GM21367 (cell line): ENCODE data around the gene BOLA3.
"Not testable (repeated sequence)": the region's sequence is repeated elsewhere in the genome, so short reads cannot be mapped to it uniquely, and the experiment has no call there.

Source experiments
- ATAC-seq: cut with Tn5 transposase; IDR thresholded peaks from one replicate; pipeline ENCODE4 v1.9.1; 2021; ENCODE audit not compliant: unreplicated experiment

Gene BOLA3

DNA sequence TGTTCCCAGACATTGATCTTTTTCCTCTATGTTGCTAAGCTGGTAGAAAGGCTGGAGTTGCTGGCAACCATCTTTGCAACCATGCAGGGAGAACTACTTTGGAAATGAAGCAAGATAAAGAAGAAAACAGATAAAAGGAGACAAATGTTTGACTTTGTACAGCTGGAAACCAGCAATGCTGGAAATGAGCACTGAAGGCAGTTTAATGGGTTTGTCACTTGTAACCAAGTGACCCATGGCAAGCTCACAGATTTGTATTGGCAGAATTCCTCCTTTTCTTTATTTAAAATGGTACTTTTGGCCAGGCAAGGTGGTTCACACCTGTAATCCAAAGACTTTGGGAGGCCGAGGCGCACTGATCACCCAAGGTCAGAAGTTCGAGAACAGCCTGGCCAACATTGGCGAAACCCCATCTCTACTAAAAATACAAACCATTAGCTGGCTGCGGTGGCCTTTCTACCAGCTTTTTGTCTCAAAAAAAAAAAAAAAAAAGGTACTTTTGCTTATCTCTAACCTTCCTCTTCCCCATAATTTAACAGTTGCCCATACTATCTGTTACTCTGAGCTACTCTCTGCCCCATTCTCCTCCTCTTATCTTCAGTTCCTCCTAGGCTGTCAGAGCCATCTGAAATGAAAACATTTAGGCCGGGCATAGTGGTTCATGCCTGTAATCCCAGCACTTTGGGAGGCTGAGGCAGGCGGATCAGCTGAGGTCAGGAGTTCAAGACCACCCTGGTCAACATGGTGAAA, 2.0 kb upstream of the BOLA3 start:
- ATAC-seq: no peak

- no peak for ATAC-seq
These were observed 1.5 kb upstream of the BOLA3 start for GRCh38 chr2:74149247-74149525.

DNA sequence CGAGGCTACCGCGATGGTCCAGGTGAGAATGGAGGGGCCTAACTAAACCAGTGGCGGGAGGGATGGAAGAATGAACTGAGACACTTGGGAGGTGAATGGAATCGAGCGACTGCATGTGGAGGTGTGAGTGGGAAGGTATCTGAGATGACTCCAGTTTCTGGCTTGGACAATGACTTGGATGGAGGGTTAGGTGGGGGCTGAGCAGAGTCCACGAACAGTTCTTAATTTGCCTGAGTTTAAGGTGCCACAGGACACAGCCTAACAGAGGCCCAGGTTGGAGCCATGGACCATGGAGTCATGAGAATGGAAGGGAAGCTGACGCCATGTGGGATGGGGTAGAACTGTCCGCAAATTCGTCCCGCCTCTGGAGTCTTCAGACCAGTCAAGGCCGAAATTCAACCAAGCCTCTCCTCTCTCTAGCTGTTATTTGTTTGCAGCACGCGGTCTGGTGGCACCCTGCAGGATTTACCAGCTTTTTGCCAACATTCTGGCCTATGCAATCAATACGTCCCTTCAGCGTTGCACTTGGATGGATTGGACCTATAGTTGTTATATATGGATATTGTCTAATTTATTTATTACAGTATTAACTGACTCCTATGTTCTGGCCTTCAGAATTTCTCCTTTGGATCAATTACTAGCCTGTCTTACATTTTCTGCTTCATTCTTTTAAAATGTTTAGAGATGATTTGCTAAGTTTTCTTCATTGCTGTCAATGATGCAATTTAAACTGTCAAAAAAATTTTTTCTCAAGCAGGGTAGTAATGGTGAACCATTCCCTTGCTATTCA, 940 bp upstream of the BOLA3 start:
- ATAC-seq: no peak

DNA sequence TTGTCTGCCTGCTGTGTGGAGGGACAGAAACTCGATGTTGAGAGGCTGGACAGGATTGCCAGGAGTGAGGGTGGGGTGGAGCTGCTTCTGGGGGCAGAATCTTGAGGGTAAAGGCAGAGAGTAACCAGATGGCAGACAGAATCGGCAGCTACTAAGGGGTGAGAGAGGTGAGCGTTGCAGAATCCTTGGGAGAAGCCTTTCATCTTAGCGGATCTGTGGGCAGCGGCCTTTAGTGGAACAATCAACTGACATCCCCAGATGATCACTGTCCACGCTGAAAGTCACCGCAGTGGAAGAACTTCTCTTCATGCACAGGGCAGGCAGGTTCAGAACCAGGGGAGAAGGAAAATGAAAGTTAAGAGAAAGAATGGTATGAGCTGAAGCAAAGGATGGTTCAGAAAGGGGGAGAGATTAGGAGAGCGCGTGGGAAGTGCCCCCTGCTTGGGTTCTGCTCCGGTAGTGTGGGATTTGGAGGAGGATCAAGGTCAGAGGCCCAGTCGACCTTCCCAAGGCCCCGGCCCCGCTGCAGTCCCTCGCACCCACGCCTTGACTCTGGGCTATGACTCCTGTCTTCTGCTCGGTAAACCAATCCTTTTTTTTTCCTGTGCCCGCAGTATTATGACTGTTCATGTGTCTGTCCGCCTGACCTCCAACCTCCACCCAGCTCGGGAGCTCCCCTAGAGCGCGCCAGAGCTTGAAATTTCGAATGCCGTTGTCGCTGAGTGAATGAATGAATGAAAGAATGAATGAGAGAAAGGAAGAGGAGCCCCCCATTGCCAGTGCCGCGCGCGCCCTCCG, 584 bp downstream of the BOLA3 start:
- no peak for ATAC-seq

- no peak for ATAC-seq
These were observed 5.4 kb downstream of the BOLA3 start for GRCh38 chr2:74142340-74142739.

- ATAC-seq: no peak
These were observed 8.9 kb downstream of the BOLA3 start for GRCh38 chr2:74138600-74139323.

DNA sequence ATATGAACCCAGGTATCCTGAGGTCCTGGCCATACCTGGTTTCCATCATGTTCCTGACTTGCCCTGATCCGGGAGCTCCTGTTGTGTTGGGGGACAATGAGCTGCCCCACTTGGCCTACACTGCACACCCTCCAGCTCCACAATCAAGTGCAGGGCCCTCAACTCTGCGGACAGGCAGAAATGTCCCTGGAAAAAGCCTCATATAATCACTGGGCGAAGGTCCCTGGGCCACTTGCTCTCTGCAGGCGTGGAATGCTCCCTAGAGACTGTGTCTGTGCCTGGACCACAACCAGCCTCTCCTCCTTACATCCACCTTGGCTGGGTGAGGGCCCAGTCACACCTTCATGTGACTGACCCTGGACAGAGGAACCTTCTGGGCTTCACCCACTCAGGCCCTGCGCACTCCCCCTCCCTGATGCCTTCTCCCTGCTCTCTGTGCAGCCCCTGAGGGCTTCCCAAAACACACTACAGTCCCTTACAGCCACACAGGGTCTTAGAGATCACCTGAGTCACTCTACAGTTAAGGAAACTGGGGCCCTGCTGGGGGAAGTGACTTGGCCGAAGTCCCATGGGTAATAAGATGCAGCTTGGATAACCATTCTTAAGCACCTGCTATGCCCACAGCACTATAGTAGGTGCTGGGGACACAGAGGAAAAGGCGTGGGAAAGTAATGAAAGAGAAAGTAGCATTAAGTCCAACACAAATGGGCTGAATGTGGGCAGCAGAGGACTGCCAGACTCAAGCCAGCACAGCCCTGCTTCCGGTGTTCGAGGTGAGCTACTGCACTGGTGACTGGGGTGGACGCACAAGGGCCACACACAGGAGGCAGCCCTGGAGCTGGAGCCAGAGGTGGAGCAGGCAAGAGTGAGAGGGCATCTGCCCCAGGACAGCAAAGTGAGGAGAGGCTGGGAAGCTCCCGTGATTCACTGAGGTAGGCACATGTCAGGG, 9.8 kb downstream of the BOLA3 start:
- no peak for ATAC-seq

GRCh38 chr2:74131901-74132300, 15.8 kb downstream of the BOLA3 start:
- no peak for ATAC-seq

- no peak for ATAC-seq
These were observed 17.3 kb downstream of the BOLA3 start for GRCh38 chr2:74130211-74130995.

DNA sequence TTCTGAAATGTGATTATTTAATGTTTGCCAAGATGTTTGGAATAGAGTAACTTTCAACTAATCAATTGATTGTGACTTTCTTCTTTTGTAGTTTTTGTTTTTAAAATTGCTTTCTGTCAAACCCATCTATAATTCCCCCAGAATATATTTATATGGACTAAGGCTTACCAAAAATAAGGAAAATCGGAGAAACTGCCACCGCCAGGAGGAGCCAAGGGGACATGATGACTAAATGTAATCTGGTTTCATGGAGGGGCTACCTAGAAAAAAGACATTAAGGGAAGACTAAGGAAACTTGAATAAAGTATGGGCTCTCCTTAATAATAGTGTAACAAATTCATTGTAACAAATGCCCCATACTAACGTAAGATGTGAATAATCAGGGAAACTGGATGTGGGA, 19.5 kb downstream of the BOLA3 start:
- ATAC-seq: no peak

- not testable (repeated sequence) for ATAC-seq
These were observed 23.8 kb downstream of the BOLA3 start for GRCh38 chr2:74123955-74124354.

DNA sequence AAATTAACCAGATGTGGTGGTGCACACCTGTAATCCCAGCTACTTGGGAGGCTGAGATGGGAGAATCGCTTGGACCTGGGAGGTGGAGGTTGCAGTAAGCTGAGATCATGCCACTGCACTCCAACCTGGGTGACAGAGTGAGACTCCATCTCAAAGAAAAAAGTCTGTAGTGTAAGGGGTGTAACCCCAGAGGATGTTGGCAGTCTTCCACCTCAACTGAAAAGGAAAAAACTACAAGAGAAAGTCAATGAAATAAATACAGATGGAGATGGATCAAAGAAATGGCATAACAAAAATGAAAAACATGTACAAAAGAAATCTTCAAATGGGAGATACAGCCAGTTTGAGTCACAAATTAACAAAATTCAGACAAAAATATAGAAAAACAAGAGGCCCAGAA, 25.9 kb downstream of the BOLA3 start:
- not testable (repeated sequence) for ATAC-seq

DNA sequence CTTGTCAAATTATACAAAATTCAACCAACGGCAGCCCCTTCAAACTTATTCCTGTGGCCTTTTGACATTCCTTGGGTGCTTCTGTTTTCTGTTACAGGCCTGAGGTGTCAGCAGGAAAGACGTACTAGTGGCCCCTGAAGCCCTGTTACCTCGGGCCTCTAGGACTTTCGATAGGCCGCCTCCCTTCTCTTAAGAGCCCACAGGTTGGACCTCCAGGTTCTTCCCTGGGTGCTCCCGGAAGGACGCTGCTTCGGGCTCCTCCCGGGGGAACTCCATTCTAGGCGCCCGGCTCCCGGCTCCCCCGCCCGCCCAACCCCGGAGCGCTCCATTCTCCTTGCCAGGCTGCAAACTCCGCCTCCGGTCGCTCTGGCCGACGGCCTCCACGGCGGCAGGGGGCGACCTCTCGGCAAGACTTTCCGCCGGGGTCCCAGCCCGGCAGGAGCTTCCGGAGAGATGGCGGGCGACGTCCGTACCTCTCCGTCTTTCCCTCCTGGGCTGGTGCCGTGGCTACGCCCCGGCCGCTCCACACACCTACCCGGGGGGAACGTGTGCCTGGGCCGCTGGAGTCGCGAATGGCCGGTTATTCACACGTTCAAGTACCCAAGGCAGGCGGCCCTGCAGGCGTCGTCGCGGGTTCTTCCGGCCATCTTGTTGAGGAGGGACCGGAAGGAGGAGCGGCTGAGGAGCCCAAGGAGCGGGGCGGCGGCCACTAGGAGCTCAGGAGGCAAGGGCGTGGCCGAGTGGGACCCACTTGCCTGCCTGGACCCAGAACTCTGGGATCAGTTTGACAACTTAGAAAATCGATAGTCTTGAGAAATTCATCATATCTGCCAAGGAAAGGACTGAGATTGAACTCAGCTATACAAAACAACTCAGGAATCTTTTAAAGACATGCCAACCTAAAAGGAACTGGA, 27.5 kb downstream of the BOLA3 start:
- peak; percentile 95 for ATAC-seq

- ATAC-seq: no peak
These were observed 28.4 kb downstream of the BOLA3 start for GRCh38 chr2:74119339-74119738.

DNA sequence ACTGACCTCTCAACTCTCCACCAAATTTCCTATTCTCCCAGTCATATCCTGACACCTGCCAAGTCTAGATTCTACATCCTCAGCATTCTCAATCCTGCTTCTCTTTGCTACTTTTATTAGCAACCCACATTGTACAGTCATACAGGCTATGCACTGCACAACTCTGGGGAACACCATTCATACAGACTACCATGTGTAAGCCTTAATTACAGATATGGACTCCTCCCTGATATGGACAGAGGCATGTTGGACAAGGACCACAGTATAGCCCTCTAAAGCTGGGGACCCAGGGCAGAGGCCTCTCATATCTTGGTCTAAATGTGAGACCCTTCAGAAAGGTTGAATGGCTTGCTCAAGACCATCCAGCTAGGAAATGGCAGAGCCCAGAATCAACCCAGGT, 36.3 kb downstream of the BOLA3 start:
- no peak for ATAC-seq

GRCh38 chr2:74110537-74110936, 37.2 kb downstream of the BOLA3 start:
- ATAC-seq: no peak

DNA sequence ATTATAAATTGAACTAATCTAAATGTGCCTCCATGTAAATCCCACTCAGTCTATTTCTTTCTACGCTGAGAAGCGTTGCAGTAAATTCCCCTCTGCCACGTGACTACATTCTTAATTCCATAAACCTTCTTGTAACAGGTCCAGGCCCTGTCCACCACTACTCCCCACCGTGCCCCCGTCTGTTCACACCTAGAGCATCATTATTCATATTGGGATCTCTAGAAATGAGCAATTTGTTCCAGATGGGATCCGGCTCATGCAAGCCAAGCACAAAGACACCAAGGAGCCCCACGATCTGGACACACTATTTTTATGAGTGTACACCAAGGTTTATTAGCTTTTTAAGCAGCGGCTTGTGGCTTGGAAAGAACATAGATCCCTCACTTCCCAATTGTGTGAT, 38.2 kb downstream of the BOLA3 start:
- ATAC-seq: no peak

GRCh38 chr2:74107071-74107470, 40.6 kb downstream of the BOLA3 start:
- no peak for ATAC-seq
